GM18868 (cell line): ENCODE measurements around the gene YWHAB.
"Not testable (repeated sequence)": the region's sequence is repeated elsewhere in the genome, so short reads cannot be mapped to it uniquely, and the experiment has no call there.

Experiments
- ATAC-seq: cut with Tn5 transposase; IDR thresholded peaks from one replicate; pipeline ENCODE4 v1.9.1; 2021; ENCODE audit warnings: mild to moderate bottlenecking, moderate library complexity; ENCODE audit not compliant: unreplicated experiment

The YWHAB gene

GRCh38 chr20:44866703-44867335 is 18.7 kb upstream of the YWHAB start:
- ATAC-seq: no peak

- ATAC-seq: no peak
Observed at GRCh38 chr20:44869471-44869870, 16.0 kb upstream of the YWHAB start.

- not testable (repeated sequence) for ATAC-seq
Observed at GRCh38 chr20:44882360-44882759, 3.1 kb upstream of the YWHAB start.

GRCh38 chr20:44883214-44883902 is 2.1 kb upstream of the YWHAB start:
- no peak for ATAC-seq

- ATAC-seq: no peak
Observed at GRCh38 chr20:44884907-44885391, 556 bp upstream of the YWHAB start.

GRCh38 chr20:44886266-44886651 is 754 bp downstream of the YWHAB start:
- ATAC-seq: no peak

- ATAC-seq: no peak
Observed at GRCh38 chr20:44886828-44887227, 1.3 kb downstream of the YWHAB start.

GRCh38 chr20:44887466-44887865 is 2.0 kb downstream of the YWHAB start:
- ATAC-seq: no peak

- ATAC-seq: no peak
Observed at GRCh38 chr20:44888226-44889103, 3.0 kb downstream of the YWHAB start.

GRCh38 chr20:44891826-44892225 is 6.3 kb downstream of the YWHAB start:
- no peak for ATAC-seq

GRCh38 chr20:44894959-44895358 is 9.5 kb downstream of the YWHAB start:
- no peak for ATAC-seq

GRCh38 chr20:44896583-44896982 is 11.1 kb downstream of the YWHAB start:
- no peak for ATAC-seq

GRCh38 chr20:44897133-44897532 is 11.6 kb downstream of the YWHAB start:
- ATAC-seq: no peak

- no peak for ATAC-seq
Observed at GRCh38 chr20:44900231-44900854, 14.8 kb downstream of the YWHAB start.

- ATAC-seq: no peak
Observed at GRCh38 chr20:44901974-44902373, 16.5 kb downstream of the YWHAB start.

- no peak for ATAC-seq
Observed at GRCh38 chr20:44904377-44904776, 18.9 kb downstream of the YWHAB start.

- no peak for ATAC-seq
Observed at GRCh38 chr20:44908987-44909871, 23.7 kb downstream of the YWHAB start.

GRCh38 chr20:44909872-44910689 is 24.6 kb downstream of the YWHAB start, which contains the start of gene PABPC1L:
Gene PABPC1L (plus strand): TSS chr20:44910060. CDS start chr20:44910144, 84 bp downstream.
- peak; percentile 91 for ATAC-seq

GRCh38 chr20:44910690-44911262 is 25.3 kb downstream of the YWHAB start:
- no peak for ATAC-seq
